ENCODE results near the gene GNG7.

- no peak for TF ChIP-seq EZH2 (IDR thresholded peaks at IDR 0.05; ENCODE audit: insufficient read depth, poor library complexity, severe bottlenecking)
- no peak for TF ChIP-seq EZH2phosphoT487 (IDR thresholded peaks at IDR 0.05; ENCODE audit: insufficient read depth, low read depth)
These were observed 37.3 kb upstream of the GNG7 start, which contains the start of gene SLC39A3 for GRCh38 chr19:2739602-2740313.
